Measurements from ENCODE around the gene PTPN4. TPM values are rescaled to one million over a fixed set of nuclear protein-coding genes. Genes with fewer than 3 reads are reported as not detected.

The PTPN4 gene
- total RNA-seq, 1 experiment from 2014 or later = 80.5 TPM

DNA sequence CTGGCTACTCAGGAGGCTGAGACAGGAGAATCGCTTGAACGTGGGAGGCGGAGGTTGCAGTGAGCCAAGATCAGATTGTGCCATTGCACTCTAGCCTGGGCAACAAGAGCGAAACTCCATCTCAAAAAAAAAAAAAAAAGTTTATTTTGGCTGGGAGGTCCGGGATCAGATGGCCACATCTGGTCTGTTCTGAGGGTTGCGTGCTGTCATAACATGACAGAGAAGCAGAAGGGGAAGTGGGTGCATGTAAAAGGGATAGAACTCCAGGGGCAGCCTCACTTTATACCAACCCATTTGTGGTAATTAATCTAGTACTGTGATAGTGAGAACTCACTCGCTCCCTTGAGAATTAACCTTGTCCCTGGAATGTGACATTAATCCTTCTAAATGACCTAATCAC is 101.2 kb downstream of the PTPN4 start:
- Histone ChIP-seq H4K91ac (ENCODE audit: insufficient read length, low read depth, low read length) (no peak overlapping the region), H3K27ac (ENCODE audit: insufficient read length, low read depth, low read length) (no peak overlapping the region), H3K9me3 (ENCODE audit: control insufficient read depth, low read depth, low read length) (no peaks in the 10 kb centered on the region), H4K8ac (replicated peaks; ENCODE audit: insufficient read length, low read depth, low read length) (no peak overlapping the region), H2BK120ac (ENCODE audit: low read depth, low read length, poor library complexity, severe bottlenecking) (no peak overlapping the region), H2BK20ac (ENCODE audit: low read depth, low read length, poor library complexity, severe bottlenecking) (no peak overlapping the region), H2BK12ac (ENCODE audit: insufficient read length, low read depth, low read length) (no peak overlapping the region), H3K23me2 (ENCODE audit: insufficient read length, low read depth, low read length, poor library complexity, severe bottlenecking) (no peaks in the 10 kb centered on the region), H3K4me1 (ENCODE audit: insufficient read depth, low read length) (no peaks in the 10 kb centered on the region; the same call in 1 of the 2 replicates), H2BK15ac (ENCODE audit: low read depth, low read length) (no peak overlapping the region), H3K79me2 (ENCODE audit: insufficient read depth, low read length) (peaks cover 5% of the 10 kb centered on the region; the same call in 1 of the 2 replicates), H3K56ac (ENCODE audit: insufficient read length, low read depth, low read length) (no peak overlapping the region), H2BK5ac (ENCODE audit: insufficient read length, low read length) (no peak overlapping the region), H3K79me1 (ENCODE audit: insufficient read depth, low read depth, low read length, poor library complexity, severe bottlenecking) (peaks cover 8% of the 10 kb centered on the region), H3K9ac (ENCODE audit: extremely low read depth, insufficient read length, low read length) (no peak overlapping the region), H3K23ac (ENCODE audit: insufficient read length, low read depth, low read length) (no peak overlapping the region), H4K20me1 (ENCODE audit: control insufficient read depth, insufficient read depth, insufficient read length) (no peaks in the 10 kb centered on the region), H2AK5ac (ENCODE audit: insufficient read length, low read length) (no peak overlapping the region), H3K18ac (ENCODE audit: insufficient read length, low read depth, low read length) (no peak overlapping the region), H3K4ac (ENCODE audit: low read depth, low read length) (no peak overlapping the region), H3T11ph (ENCODE audit: low read length) (no peak overlapping the region), H3K4me2 (ENCODE audit: insufficient read depth, insufficient read length, low read length) (no peak overlapping the region), H4K5ac (ENCODE audit: insufficient read length, low read depth, low read length) (no peak overlapping the region), H3K14ac (ENCODE audit: insufficient read depth, low read length) (no peak overlapping the region), H2AFZ (ENCODE audit: low read length) (no peak overlapping the region), H3K27me3 (ENCODE audit: insufficient read depth, low read length) (no peaks in the 10 kb centered on the region)
- peaks cover 0 to 4% (median 2%) of the 10 kb centered on the region in 3 experiments; a peak in 3 of 7 replicates for H3K36me3 Mint-ChIP-seq (ENCODE audit: insufficient read depth in 1 of 3, low read depth in 3 of 3)
- H3K27ac Mint-ChIP-seq = peak overlapping the region in 1 of 3 experiments; percentile 16; a peak in 1 of 7 replicates
- no peak overlapping the region for H3K4me3 Mint-ChIP-seq
- DNase-seq = no peak
- no peaks in the 10 kb centered on the region for H3K9me3 Mint-ChIP-seq
- WGBS (ENCODE audit: extremely low coverage, insufficient read length, low lambda C conversion rate) = no CpG with 5 or more reads among the region's 7 CpGs
- peaks cover 32 to 34% of the 10 kb centered on the region in 2 experiments for H3K4me1 Mint-ChIP-seq
- TF ChIP-seq, protein P1, sequence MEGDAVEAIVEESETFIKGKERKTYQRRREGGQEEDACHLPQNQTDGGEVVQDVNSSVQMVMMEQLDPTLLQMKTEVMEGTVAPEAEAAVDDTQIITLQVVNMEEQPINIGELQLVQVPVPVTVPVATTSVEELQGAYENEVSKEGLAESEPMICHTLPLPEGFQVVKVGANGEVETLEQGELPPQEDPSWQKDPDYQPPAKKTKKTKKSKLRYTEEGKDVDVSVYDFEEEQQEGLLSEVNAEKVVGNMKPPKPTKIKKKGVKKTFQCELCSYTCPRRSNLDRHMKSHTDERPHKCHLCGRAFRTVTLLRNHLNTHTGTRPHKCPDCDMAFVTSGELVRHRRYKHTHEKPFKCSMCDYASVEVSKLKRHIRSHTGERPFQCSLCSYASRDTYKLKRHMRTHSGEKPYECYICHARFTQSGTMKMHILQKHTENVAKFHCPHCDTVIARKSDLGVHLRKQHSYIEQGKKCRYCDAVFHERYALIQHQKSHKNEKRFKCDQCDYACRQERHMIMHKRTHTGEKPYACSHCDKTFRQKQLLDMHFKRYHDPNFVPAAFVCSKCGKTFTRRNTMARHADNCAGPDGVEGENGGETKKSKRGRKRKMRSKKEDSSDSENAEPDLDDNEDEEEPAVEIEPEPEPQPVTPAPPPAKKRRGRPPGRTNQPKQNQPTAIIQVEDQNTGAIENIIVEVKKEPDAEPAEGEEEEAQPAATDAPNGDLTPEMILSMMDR (conservative IDR thresholded peaks at IDR 0.05) = no peak
- H3K27me3 Mint-ChIP-seq (ENCODE audit: low read depth) = no peaks in the 10 kb centered on the region
